Left ventricle myocardium inferior (tissue), 1 donor: Measurements from ENCODE around the gene PRLR. TPM values are rescaled to one million over a fixed set of nuclear protein-coding genes. Genes with fewer than 3 reads are reported as not detected.

Experiments used
- DNase-seq: peaks from one replicate; pipeline ENCODE4 v3.0.0-alpha.2; 2020
- H3K27ac ChIP-seq: fragments of 200-600 bp; replicated peaks from 2 replicates; pipeline ENCODE4 v1.8.0; 2021
- H3K27me3 ChIP-seq: fragments of 200-600 bp; 2 replicates; pipeline ENCODE4 v1.8.0; 2021; ENCODE audit warnings: low read depth
- H3K36me3 ChIP-seq: fragments of 200-600 bp; 2 replicates; pipeline ENCODE4 v1.8.0; 2021
- H3K4me1 ChIP-seq: fragments of 200-600 bp; 2 replicates; pipeline ENCODE4 v1.8.0; 2021
- H3K4me3 ChIP-seq: fragments of 200-600 bp; 2 replicates; pipeline ENCODE4 v1.8.0; 2021; ENCODE audit warnings: mild to moderate bottlenecking, moderate library complexity
- H3K9me3 ChIP-seq: fragments of 200-600 bp; replicated peaks from 2 replicates; pipeline ENCODE4 v1.8.0; 2021
- intact Hi-C: fragments of 100-400 bp; cut with micrococcal nuclease; formaldehyde crosslinking; loops from one replicate; pipeline ENCODE4 v1.11.0; 2022
- total RNA-seq: library from RNA; stranded (reverse); fragmentation: NEBNext Ultra II Directional; extraction: Animal tissue kit (Norgen Biotek cat#: 25700); gene quantifications from one replicate; pipeline ENCODE4 v1.2.1, GENCODE V29; 2021
- TF ChIP-seq, protein P1 (sequence below): fragments of 200-600 bp; IDR thresholded peaks from 2 replicates; pipeline ENCODE4 v1.8.0; 2021; ENCODE audit warnings: antibody characterized with exemption, mild to moderate bottlenecking, borderline replicate concordance
- donor health status: DM: no; HTN: yes; CAD: no; lungs with severe emphysema.

Gene PRLR
- total RNA-seq, 1 donor from 2014 or later, result 0.66 TPM

DNA sequence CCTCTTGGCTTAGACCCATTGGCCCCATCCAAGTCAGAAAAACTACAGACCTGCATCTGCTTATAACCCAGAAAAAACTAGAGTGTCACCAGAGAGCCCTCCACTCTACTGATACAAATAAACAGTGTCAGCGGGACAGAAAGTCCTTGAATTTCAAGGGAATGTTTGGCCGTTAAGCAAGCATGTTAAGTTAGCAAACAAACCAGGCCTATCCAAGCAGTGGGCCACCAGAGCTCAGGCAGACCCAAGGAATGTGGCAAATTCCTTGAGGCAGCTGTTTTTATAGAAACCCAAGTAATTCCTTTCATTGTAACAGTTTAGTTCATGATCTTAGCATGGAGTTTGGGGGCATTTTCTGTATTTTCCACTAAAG, 70.9 kb downstream of the PRLR start:
- H3K9me3 ChIP-seq, result no peaks in the 10 kb centered on the region
- no peak overlapping the region for H3K4me3 ChIP-seq
- intact Hi-C loops, result no loop called here
- TF ChIP-seq, protein P1, sequence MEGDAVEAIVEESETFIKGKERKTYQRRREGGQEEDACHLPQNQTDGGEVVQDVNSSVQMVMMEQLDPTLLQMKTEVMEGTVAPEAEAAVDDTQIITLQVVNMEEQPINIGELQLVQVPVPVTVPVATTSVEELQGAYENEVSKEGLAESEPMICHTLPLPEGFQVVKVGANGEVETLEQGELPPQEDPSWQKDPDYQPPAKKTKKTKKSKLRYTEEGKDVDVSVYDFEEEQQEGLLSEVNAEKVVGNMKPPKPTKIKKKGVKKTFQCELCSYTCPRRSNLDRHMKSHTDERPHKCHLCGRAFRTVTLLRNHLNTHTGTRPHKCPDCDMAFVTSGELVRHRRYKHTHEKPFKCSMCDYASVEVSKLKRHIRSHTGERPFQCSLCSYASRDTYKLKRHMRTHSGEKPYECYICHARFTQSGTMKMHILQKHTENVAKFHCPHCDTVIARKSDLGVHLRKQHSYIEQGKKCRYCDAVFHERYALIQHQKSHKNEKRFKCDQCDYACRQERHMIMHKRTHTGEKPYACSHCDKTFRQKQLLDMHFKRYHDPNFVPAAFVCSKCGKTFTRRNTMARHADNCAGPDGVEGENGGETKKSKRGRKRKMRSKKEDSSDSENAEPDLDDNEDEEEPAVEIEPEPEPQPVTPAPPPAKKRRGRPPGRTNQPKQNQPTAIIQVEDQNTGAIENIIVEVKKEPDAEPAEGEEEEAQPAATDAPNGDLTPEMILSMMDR, result no peak
- peaks cover 9% of the 10 kb centered on the region for H3K4me1 ChIP-seq
- no peaks in the 10 kb centered on the region for H3K36me3 ChIP-seq
- DNase-seq, result no peak
- peak overlapping the region; percentile 63 for H3K27ac ChIP-seq
- no peaks in the 10 kb centered on the region for H3K27me3 ChIP-seq

DNA sequence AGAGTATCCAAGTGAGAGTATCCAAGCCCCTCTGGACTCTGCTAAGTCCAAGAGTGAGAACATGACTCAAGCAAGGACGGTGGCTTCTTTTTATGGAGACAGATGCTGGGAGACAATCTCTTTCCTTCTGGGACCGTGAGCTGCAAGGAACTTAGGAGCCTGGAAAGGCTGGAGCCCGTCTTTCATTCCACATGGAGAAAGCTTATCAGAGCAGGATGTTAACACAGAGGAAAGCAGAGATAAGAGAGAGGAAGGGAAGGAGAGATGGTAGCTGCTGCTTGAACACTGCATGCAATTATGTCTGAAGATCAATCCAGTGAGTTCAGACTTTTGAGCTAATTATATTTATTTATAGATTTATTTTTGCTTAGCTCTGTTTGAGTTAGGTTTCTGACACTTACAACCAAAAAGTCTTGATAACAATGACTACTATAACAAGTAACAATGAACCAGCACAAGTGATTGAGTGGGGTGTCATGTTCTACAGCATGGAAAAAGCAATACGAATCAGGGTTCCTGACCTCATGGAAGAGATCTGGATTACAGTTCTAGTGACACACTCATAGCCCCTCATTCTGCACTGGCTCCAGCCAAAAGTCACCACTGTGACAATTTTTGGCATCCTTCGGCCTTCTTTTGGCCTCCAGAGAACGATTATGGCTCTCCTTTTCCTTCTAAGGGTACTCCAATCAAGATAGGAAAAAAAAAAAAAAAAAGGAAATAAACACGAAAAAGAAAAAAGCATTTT, 71.5 kb downstream of the PRLR start:
- intact Hi-C loops, result no loop called here
- TF ChIP-seq, protein P1, result no peak

GRCh38 chr5:35158204-35158603, 72.1 kb downstream of the PRLR start:
- intact Hi-C loops, result no loop called here
- DNase-seq, result no peak
- Histone ChIP-seq H3K9me3 (no peaks in the 10 kb centered on the region), H3K4me1 (peaks cover 9% of the 10 kb centered on the region), H3K27me3 (no peaks in the 10 kb centered on the region), H3K27ac (peak overlapping the region; percentile 63), H3K4me3 (no peak overlapping the region), H3K36me3 (no peaks in the 10 kb centered on the region)
- TF ChIP-seq, protein P1, result no peak

More for the DNA sequence above, 71.5 kb downstream of the PRLR start:
- no peaks in the 10 kb centered on the region for H3K9me3 ChIP-seq
- H3K27ac ChIP-seq, result peak overlapping the region; percentile 63
- no peaks in the 10 kb centered on the region for H3K36me3 ChIP-seq
- no peak for DNase-seq
- H3K27me3 ChIP-seq, result no peaks in the 10 kb centered on the region
- peaks cover 9% of the 10 kb centered on the region for H3K4me1 ChIP-seq
- no peak overlapping the region for H3K4me3 ChIP-seq

DNA sequence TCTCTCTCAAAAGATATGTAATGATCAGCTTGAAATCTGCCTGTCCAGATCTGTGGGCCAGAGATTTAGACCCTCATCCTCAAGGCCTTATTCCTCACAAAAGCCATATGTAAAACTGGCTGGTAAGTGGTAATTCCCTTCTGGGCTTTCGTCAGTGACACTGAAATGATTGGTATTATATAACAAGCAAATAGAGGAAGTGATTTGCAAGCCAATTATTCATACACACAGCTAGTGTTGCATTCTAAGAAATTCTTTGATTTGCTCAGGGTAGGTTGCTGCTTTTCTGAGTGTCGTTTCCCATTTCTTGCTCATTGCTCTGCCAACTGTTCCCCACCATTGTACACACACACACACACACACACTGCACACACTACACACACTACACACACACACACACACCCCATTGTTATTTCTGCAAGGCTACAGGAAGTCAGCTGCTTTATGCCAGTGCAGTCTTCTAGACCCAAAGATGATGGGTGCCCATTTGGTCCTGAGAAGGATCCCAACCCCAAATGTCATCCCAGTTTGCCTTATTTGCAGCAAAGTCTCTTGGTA, 76.8 kb downstream of the PRLR start:
- TF ChIP-seq, protein P1, result no peak
- intact Hi-C loops, result no loop called here
- no peaks in the 10 kb centered on the region for H3K4me1 ChIP-seq
- H3K27ac ChIP-seq, result no peak overlapping the region
- H3K9me3 ChIP-seq, result no peaks in the 10 kb centered on the region
- H3K4me3 ChIP-seq, result no peak overlapping the region
- no peaks in the 10 kb centered on the region for H3K36me3 ChIP-seq
- no peak for DNase-seq
- no peaks in the 10 kb centered on the region for H3K27me3 ChIP-seq

GRCh38 chr5:35152733-35153132, 77.6 kb downstream of the PRLR start:
- Histone ChIP-seq H3K27me3 (no peaks in the 10 kb centered on the region), H3K27ac (no peak overlapping the region), H3K4me3 (no peak overlapping the region), H3K4me1 (no peaks in the 10 kb centered on the region), H3K36me3 (no peaks in the 10 kb centered on the region), H3K9me3 (no peaks in the 10 kb centered on the region)
- intact Hi-C loops, result no loop called here
- no peak for DNase-seq
- TF ChIP-seq, protein P1, result no peak
